Stimulated activated CD4-positive, alpha-beta T cell treated with anti-CD3 and anti-CD28 coated beads, TNF-alpha, amount 100 ng/mL, for 4 hours (primary cell): ENCODE measurements around the gene MYO5B.

ENCODE experiments used
- DNase-seq, 3 experiments: peaks; one replicate each; pipeline ENCODE4 v3.0.0-alpha.2; 2020; ENCODE audit warnings: low read depth in 3 of 3

The MYO5B gene

GRCh38 chr18:50189160-50189559, 5.8 kb downstream of the MYO5B start:
- no peak for DNase-seq

GRCh38 chr18:50188652-50189051, 6.3 kb downstream of the MYO5B start:
- no peak for DNase-seq

- no peak for DNase-seq
Observed at GRCh38 chr18:50187659-50188058, 7.3 kb downstream of the MYO5B start.

- no peak for DNase-seq
Observed at GRCh38 chr18:50186385-50186784, 8.6 kb downstream of the MYO5B start.

- no peak for DNase-seq
Observed at GRCh38 chr18:50183556-50183955, 11.4 kb downstream of the MYO5B start.

- DNase-seq = no peak
Observed at GRCh38 chr18:50182511-50182910, 12.4 kb downstream of the MYO5B start.

- no peak for DNase-seq
Observed at GRCh38 chr18:50181590-50181989, 13.4 kb downstream of the MYO5B start.

- DNase-seq = no peak
Observed at GRCh38 chr18:50179465-50179864, 15.5 kb downstream of the MYO5B start.

GRCh38 chr18:50177294-50177992, 17.5 kb downstream of the MYO5B start:
- DNase-seq = no peak

GRCh38 chr18:50172367-50172766, 22.6 kb downstream of the MYO5B start:
- no peak for DNase-seq

GRCh38 chr18:50171406-50171805, 23.5 kb downstream of the MYO5B start:
- no peak for DNase-seq

- no peak for DNase-seq
Observed at GRCh38 chr18:50170004-50170403, 24.9 kb downstream of the MYO5B start.

- no peak for DNase-seq
Observed at GRCh38 chr18:50169149-50169548, 25.8 kb downstream of the MYO5B start.

- DNase-seq = no peak
Observed at GRCh38 chr18:50167966-50168365, 27.0 kb downstream of the MYO5B start.

- no peak for DNase-seq
Observed at GRCh38 chr18:50166901-50167300, 28.0 kb downstream of the MYO5B start.

GRCh38 chr18:50163505-50163904, 31.4 kb downstream of the MYO5B start:
- DNase-seq = no peak

- no peak for DNase-seq
Observed at GRCh38 chr18:50162486-50163304, 32.3 kb downstream of the MYO5B start.

- no peak for DNase-seq
Observed at GRCh38 chr18:50161597-50162205, 33.2 kb downstream of the MYO5B start.

GRCh38 chr18:50159654-50160046, 35.3 kb downstream of the MYO5B start:
- no peak for DNase-seq

GRCh38 chr18:50158866-50159653, 35.9 kb downstream of the MYO5B start:
- DNase-seq = no peak

- DNase-seq = no peak
Observed at GRCh38 chr18:50155406-50155805, 39.5 kb downstream of the MYO5B start.

GRCh38 chr18:50154420-50154819, 40.5 kb downstream of the MYO5B start:
- DNase-seq = no peak
